Spleen (tissue), 11 donors: ENCODE measurements around the gene APOL6. TPM values are rescaled to one million over a fixed set of nuclear protein-coding genes. Genes with fewer than 3 reads are reported as not detected.
"Not testable (repeated sequence)": the region's sequence is repeated elsewhere in the genome, so short reads cannot be mapped to it uniquely, and the experiment has no call there.

ENCODE experiments used
- DNase-seq: peaks from one replicate; pipeline ENCODE4 v3.0.0-alpha.2; 2020
- H3K27ac ChIP-seq, 8 donors: fragments of 200-600 bp; sonication (generic) in 7 of 8; 1 replicate in 4 of 8; 2 replicates in 4 of 8; pipeline versions ENCODE4 v1.5.0 to v1.8.0; 2016 to 2021; ENCODE audit warnings: inconsistent platforms in 4 of 8, mild to moderate bottlenecking in 4 of 8, moderate library complexity in 1 of 8
- H3K27me3 ChIP-seq, 7 donors: fragments of 200-600 bp; sonication (generic) in 6 of 7; replicated peaks in 1 of 7; 1 replicate in 4 of 7; 2 replicates in 3 of 7; pipeline versions ENCODE4 v1.5.0 to v1.8.0; 2016 to 2021; ENCODE audit warnings: inconsistent platforms in 3 of 7, mild to moderate bottlenecking in 1 of 7
- H3K36me3 ChIP-seq, 6 donors: fragments of 200-600 bp; sonication (generic) in 5 of 6; 1 replicate in 4 of 6; 2 replicates in 2 of 6; pipeline versions ENCODE4 v1.5.0 to v1.8.0; 2016 to 2021; ENCODE audit warnings: inconsistent platforms in 2 of 6
- H3K4me1 ChIP-seq, 6 donors: fragments of 200-600 bp; sonication (generic) in 5 of 6; 1 replicate in 3 of 6; 2 replicates in 3 of 6; pipeline versions ENCODE4 v1.5.0 to v1.8.0; 2016 to 2021; ENCODE audit warnings: inconsistent platforms in 3 of 6
- H3K4me3 ChIP-seq, 8 donors: fragments of 200-600 bp; sonication (generic) in 7 of 8; 1 replicate in 4 of 8; 2 replicates in 4 of 8; pipeline versions ENCODE4 v1.5.0 to v1.8.0; 2016 to 2021; ENCODE audit warnings: inconsistent platforms in 4 of 8, mild to moderate bottlenecking in 4 of 8, moderate library complexity in 2 of 8
- H3K9me3 ChIP-seq, 8 donors: fragments of 200-600 bp; sonication (generic) in 7 of 8; 1 replicate in 4 of 8; 2 replicates in 4 of 8; pipeline versions ENCODE4 v1.5.0 to v1.8.0; 2016 to 2021; ENCODE audit warnings: inconsistent platforms in 4 of 8
- POLR2A ChIP-seq, 3 donors: fragments of 450-650 bp; IDR thresholded peaks; one replicate each; pipeline ENCODE4 v1.5.1; 2017; ENCODE audit warnings: antibody characterized with exemption in 3 of 3, mild to moderate bottlenecking in 1 of 3
- POLR2AphosphoS5 ChIP-seq, 3 donors: sonication (generic); formaldehyde crosslinking; IDR thresholded peaks; one replicate each; pipeline ENCODE4 v1.5.1; 2017; ENCODE audit warnings: antibody characterized with exemption in 3 of 3
- WGBS, 5 donors: extraction: QIAGEN DNeasy Blood & Tissue Kit in 3 of 5; methylation state at CpG; one replicate each; pipeline versions ENCODE4 v1.1.5 to v1.1.7; 2013 to 2018; 5-methylcytosine and 5-hydroxymethylcytosine counted together
- intact Hi-C: fragments of 100-400 bp; cut with DNase I; formaldehyde crosslinking; loops from one replicate; pipeline ENCODE4 v1.15.0; 2023; ENCODE audit warnings: low total_unique reads
- polyA plus RNA-seq, 3 donors: library from polyadenylated mRNA; stranded (reverse); fragments of 200-250 nt; gene quantifications; one replicate each; pipeline ENCODE4 v1.2.1, GENCODE V29; 2013
- total RNA-seq, 7 donors: library from RNA; depleted of rRNA in 3 of 7; stranded (reverse); fragments of >200 nt in 3 of 7; fragmentation: NEBNext Ultra II Directional in 4 of 7; extraction: Animal tissue kit (Norgen Biotek cat#: 25700) in 4 of 7; gene quantifications; one replicate each; pipeline versions ENCODE4 v1.1.0 to v1.2.1, GENCODE V29; 2016 to 2021
- TF ChIP-seq, protein P1 (sequence below), 11 experiments: fragments of 200-600 bp in 7 of 11; fragments of 450-650 bp in 4 of 11; sonication (generic) in 4 of 11; IDR thresholded peaks in 8 of 11; conservative IDR thresholded peaks in 3 of 11; 1 replicate in 7 of 11; 2 replicates in 4 of 11; pipeline versions ENCODE4 v1.4.0 to v1.8.0; 2016 to 2021; ENCODE audit warnings: antibody characterized with exemption in 11 of 11, inconsistent platforms in 4 of 11, mild to moderate bottlenecking in 1 of 11
- donor health status: healthy with polysubstance abuse.
- donor health status: DM: no; HTN: no; CAD: no; lungs with moderate emphysema.
- donor health status: DM: no; HTN: no; CAD: no.
- donor health status: Bipolar disorder and iron deficiency.
- donor health status: healthy.
- donor health status: DM: no; HTN: no; CAD: no.
- donor health status: DM: yes; HTN: yes; CAD: no.

The APOL6 gene
- total and polyA plus RNA-seq, 10 donors, result 4.4 to 48.1 (median 37.3) TPM

- Histone ChIP-seq H3K36me3 (no peaks in the 10 kb centered on the region), H3K9me3 (no peaks in the 10 kb centered on the region), H3K27me3 (peaks cover 0 to 26% (median 0%) of the 10 kb centered on the region in 7 donors), H3K4me3 (no peak overlapping the region), H3K27ac (no peak overlapping the region), H3K4me1 (peaks cover 0 to 14% (median 4%) of the 10 kb centered on the region in 6 donors)
- 83 to 94% (median 90%) methylated on average over 15 of the region's 15 CpGs for WGBS, 5 donors
- no peak for DNase-seq
- intact Hi-C loops, result loop anchor here (10.0 kb wide), 3 partner anchors 224 to 504 kb away; no protein-coding TSS in a partner anchor
- TF ChIP-seq POLR2A (IDR thresholded peaks at IDR 0.05) (no peak), POLR2AphosphoS5 (IDR thresholded peaks at IDR 0.05) (no peak)
- TF ChIP-seq, protein P1, sequence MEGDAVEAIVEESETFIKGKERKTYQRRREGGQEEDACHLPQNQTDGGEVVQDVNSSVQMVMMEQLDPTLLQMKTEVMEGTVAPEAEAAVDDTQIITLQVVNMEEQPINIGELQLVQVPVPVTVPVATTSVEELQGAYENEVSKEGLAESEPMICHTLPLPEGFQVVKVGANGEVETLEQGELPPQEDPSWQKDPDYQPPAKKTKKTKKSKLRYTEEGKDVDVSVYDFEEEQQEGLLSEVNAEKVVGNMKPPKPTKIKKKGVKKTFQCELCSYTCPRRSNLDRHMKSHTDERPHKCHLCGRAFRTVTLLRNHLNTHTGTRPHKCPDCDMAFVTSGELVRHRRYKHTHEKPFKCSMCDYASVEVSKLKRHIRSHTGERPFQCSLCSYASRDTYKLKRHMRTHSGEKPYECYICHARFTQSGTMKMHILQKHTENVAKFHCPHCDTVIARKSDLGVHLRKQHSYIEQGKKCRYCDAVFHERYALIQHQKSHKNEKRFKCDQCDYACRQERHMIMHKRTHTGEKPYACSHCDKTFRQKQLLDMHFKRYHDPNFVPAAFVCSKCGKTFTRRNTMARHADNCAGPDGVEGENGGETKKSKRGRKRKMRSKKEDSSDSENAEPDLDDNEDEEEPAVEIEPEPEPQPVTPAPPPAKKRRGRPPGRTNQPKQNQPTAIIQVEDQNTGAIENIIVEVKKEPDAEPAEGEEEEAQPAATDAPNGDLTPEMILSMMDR (IDR thresholded peaks at IDR 0.05 in 8 of 11, conservative IDR thresholded peaks at IDR 0.05 in 3 of 11), result no peak
Observed at GRCh38 chr22:35620624-35621251, 27.5 kb upstream of the APOL6 start.

DNA sequence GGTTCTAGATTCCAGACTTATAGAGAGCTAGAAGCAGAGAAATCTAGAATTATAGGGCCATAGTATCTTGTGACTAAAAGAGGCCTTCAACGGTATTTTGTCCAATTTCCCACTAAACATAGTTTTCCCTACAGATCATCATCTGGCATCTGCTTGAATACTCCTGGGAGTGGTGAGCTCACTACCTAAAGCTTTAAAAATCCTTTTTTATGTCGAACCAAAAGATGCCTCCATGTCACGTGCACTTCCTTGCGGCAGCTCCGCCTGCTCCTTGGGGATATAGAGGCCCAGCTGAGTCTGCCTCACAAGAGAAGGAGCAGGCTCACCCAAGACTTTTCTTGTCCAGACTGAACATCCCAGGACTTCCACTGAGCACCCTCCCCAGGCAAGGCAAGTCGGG, 26.8 kb upstream of the APOL6 start:
- intact Hi-C loops, result loop anchor here (10.0 kb wide), 3 partner anchors 223 to 503 kb away; no protein-coding TSS in a partner anchor
- no peak overlapping the region for H3K27ac ChIP-seq
- H3K27me3 ChIP-seq, result peaks cover 0 to 33% (median 0%) of the 10 kb centered on the region in 7 donors
- H3K4me3 ChIP-seq, result no peak overlapping the region
- H3K4me1 ChIP-seq, result peaks cover 0 to 16% (median 4%) of the 10 kb centered on the region in 6 donors
- no peaks in the 10 kb centered on the region for H3K9me3 ChIP-seq
- no peak for TF ChIP-seq POLR2A (IDR thresholded peaks at IDR 0.05)
- TF ChIP-seq, protein P1 (IDR thresholded peaks at IDR 0.05 in 8 of 11, conservative IDR thresholded peaks at IDR 0.05 in 3 of 11), result no peak
- no peak for TF ChIP-seq POLR2AphosphoS5 (IDR thresholded peaks at IDR 0.05)
- 87 to 95% (median 91%) methylated on average over 6 of the region's 6 CpGs for WGBS, 5 donors
- no peaks in the 10 kb centered on the region for H3K36me3 ChIP-seq
- no peak for DNase-seq

- DNase-seq, result no peak
- WGBS, 5 donors, result 81 to 94% (median 84%) methylated on average over 6 to 9 of the region's 9 CpGs
Observed at GRCh38 chr22:35622191-35622913, 25.9 kb upstream of the APOL6 start.

GRCh38 chr22:35623885-35624284, 24.4 kb upstream of the APOL6 start:
- intact Hi-C loops, result loop anchor here (10.0 kb wide), 3 partner anchors 221 to 501 kb away; no protein-coding TSS in a partner anchor
- 90 to 97% (median 95%) methylated on average over 5 of the region's 5 CpGs for WGBS, 5 donors
- H3K36me3 ChIP-seq, H3K9me3 ChIP-seq, H3K4me3 ChIP-seq, H3K27ac ChIP-seq, DNase-seq: not testable (repeated sequence)
- Histone ChIP-seq H3K4me1 (peaks cover 0 to 32% (median 18%) of the 10 kb centered on the region in 6 donors), H3K27me3 (peaks cover 0 to 44% (median 0%) of the 10 kb centered on the region in 7 donors)

More at GRCh38 chr22:35622191-35622913, 25.9 kb upstream of the APOL6 start:
- H3K9me3 ChIP-seq, result no peaks in the 10 kb centered on the region
- peaks cover 0 to 25% (median 11%) of the 10 kb centered on the region in 6 donors for H3K4me1 ChIP-seq
- H3K36me3 ChIP-seq, result no peaks in the 10 kb centered on the region
- intact Hi-C loops, result loop anchor here (10.0 kb wide), 3 partner anchors 222 to 502 kb away; no protein-coding TSS in a partner anchor
- peaks cover 0 to 38% (median 0%) of the 10 kb centered on the region in 7 donors for H3K27me3 ChIP-seq
- TF ChIP-seq POLR2AphosphoS5 (IDR thresholded peaks at IDR 0.05) (no peak), POLR2A (IDR thresholded peaks at IDR 0.05) (no peak)
- TF ChIP-seq, protein P1 (IDR thresholded peaks at IDR 0.05 in 8 of 11, conservative IDR thresholded peaks at IDR 0.05 in 3 of 11), result no peak
- no peak overlapping the region for H3K4me3 ChIP-seq
- no peak overlapping the region for H3K27ac ChIP-seq
